DMS53 treated with DMSO at 0.1 percent for 48 hours (cell line): Measurements from ENCODE around the gene AEBP2.
"Not testable (repeated sequence)": the region's sequence is repeated elsewhere in the genome, so short reads cannot be mapped to it uniquely, and the experiment has no call there.

Experiments used
- DNase-seq: peaks from one replicate; lab custom pipeline; 2025; ENCODE audit not compliant: unreplicated experiment; lab: John Stamatoyannopoulos, UW

The AEBP2 gene

DNA sequence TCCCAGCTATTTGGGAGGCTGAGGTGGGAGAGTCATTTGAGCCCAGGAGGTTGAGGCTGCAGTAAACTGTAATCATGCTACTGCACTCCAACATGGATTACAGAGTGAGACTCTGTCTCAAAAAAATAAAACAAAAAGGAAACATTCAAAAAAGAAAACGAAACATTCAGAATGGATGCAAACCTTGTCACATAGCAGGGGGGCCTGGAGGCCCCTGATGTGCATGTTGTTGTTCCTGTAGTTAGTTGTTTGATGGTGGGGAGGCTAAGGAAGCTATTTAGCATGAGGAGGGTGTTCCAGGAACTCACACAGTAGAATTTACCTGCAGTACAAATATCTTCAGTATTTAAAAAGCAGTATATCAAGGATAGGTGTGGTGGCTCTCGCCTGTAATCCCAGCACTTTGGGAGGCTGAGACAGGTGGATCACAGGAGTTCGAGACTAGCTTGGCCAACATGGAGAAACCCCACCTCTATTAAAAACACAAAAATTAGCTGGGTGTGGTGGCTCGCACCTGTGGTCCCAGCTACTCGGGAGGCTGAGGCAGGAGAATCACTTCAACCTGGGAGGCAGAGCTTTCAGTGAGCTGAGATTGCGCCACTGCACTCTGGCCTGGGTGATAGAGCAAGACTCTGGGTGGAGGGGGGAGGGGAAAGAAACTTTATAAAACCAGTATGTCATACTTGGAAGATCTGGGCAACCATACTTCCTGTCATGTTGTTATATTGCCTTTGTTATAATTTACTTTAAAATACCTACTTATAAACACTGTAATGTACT is 17.6 kb upstream of the AEBP2 start:
- DNase-seq: no peak

DNA sequence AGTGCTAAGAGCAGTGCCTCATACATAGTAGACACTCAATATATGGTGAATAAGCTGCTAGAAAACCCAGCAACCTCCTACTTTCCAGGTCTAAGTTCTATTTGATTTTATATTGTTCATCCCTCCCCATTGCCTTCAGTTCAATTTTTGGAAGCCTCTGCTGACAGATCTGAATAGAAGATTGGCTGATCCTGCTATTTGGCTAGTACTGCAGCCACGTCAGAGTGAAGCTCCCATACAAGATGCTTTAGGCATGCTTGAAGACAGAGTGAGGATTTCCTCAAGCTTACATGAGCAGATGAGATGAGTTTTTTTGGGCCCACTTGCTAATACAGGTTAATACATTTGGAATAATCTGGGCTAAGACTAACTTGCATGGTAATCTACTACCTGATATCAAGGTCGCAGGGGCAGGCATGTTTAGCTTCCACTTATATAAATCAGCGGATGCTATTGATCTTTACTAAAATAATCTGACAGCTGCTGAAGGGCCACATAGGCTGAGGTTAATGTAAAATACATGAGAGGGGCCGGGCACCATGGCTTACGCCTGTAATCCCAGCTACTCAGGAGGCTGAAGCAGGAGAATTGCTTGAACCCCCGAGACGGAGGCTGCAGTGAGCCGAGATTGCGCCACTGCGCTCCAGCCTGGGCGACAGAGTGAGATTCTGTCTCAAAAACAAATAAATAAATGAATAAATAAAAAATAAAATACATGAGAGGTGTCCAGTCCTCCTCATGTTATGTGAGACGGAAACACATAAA is 15.9 kb upstream of the AEBP2 start:
- no peak for DNase-seq

GRCh38 chr12:19428246-19428645 is 11.0 kb upstream of the AEBP2 start:
- DNase-seq: no peak

- DNase-seq: not testable (repeated sequence)
Observed at GRCh38 chr12:19429491-19429890, 9.8 kb upstream of the AEBP2 start.

DNA sequence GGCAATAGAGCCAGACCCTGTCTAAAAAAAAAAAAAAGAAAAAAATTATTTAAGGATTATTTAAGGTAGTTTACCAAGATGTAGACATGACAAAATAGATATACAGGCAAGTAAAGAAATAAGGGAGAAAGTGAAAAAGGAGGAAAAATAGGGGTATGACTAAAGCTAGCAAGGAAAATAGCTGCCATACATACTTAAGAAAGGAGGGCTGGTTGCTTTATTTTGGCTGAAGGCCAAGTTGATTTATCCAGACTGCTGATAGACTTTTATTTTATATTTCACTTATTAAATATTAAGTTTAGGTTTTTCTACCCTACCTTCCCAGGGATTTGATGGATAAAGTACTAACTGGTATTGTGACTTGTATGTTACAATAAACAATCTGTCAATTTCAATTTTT is 8.3 kb upstream of the AEBP2 start:
- no peak for DNase-seq

DNA sequence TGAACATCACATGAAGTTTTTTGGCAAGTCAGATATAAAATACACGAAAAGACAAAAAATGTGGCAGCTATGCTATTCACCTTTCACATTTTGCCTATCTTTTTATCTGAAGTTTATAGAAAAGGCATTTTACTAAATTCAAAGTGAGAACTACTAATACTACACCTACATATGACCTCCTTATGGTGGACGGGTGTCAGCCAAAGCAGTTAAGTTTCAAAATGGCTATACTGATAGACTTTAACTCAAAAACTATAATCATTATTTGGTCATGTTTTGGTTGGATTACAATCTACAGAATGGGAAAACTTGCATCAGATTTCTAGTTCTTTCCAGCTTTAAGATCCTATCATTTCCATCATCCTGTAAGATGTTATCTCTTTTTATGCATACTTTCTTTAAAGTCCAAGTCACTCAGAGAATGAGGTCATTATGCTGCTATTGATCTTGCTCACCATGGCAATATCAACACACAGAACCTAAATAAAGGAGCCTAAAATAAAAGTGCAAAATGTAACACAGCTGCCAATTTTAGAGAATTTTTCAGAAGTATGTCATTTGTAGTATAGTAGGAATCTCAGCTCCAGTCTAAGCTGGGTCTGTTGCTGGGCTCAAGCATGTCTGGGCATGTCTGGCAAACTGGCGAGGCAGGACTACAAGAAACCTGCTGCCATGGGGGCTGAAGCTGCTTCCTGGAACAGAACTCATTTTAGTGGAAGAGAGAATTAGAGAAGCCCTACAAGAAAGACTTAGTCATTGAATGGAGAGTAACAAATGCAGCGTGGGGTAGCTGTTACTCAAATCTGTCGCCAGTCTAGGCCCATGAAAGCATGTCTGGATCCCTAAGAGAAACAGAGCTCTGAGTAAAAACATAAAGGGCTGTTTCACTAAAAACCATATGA is 7.6 kb upstream of the AEBP2 start:
- no peak for DNase-seq

GRCh38 chr12:19432309-19433170 is 6.8 kb upstream of the AEBP2 start:
- no peak for DNase-seq

- DNase-seq: no peak
Observed at GRCh38 chr12:19434538-19434937, 4.8 kb upstream of the AEBP2 start.

DNA sequence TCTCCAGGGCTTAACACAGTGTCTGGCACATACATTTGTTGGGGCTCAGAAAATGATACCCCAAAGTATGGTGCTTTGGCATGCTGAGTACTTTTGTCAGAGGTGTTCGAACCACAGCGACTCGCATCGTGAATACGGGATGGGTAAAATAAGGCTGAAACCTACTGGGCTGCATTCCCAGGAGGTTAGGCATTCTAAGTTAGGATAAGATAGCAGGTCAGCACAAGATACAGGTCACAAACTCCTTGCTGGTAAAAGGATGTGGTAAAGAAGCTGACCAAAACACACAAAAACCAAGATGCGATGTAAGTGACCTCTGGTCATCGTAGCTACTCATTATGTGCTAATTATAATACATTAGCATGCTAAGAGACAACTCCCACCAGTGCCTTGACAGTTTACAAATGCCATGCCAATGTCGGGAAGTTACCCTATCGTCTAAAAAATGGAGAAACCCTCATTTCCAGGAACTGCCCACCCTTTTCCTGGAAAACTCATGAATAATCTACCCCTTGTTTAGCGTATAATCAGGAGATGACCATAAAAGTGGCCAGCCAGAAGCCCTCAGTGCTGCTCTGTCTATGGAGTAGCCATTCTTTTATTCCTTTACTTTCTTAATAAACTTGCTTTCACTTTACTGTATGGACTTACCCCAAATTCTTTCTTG is 3.3 kb upstream of the AEBP2 start:
- DNase-seq: no peak

GRCh38 chr12:19436931-19437330 is 2.4 kb upstream of the AEBP2 start:
- no peak for DNase-seq

DNA sequence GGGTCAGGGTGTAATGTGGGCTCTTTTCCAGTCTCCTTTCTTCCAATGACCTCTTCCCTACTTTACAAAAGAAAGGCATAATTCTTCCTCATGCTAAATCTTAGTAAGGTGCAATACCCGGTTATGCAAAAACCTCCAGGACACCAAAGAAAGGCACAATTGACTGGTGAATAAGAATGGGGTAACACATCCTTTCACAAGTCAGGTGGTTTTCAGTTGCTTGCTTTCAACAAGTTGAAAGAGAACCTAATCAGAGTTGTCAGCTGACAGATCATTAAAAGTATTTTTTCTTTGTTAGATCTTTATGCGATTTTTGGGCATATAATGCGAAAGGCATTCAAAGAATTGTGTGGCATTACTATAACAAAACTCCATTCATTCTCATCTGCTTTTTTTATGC is 1.3 kb upstream of the AEBP2 start:
- DNase-seq: no peak

- DNase-seq: peak; percentile 50
Observed at GRCh38 chr12:19440019-19440858, 947 bp downstream of the AEBP2 start.

DNA sequence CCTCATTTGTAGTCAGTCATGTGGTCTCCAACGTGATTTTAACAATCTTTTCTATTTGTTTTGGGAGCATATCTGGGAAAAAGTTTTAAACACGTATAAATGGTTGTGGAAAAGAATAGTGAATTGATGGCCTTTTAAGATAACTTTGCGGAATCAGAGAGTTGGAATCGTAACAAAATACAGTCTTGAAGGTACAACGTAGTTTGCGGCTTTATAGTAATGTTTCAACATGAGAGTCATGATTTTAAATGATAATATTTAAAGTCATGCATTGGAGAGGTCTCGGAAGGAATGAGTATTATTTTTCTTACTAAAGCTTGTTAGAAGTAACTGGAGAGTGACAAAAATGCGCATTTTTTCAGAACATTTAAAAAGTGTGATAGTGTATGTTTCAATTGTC is 1.6 kb downstream of the AEBP2 start:
- DNase-seq: no peak

DNA sequence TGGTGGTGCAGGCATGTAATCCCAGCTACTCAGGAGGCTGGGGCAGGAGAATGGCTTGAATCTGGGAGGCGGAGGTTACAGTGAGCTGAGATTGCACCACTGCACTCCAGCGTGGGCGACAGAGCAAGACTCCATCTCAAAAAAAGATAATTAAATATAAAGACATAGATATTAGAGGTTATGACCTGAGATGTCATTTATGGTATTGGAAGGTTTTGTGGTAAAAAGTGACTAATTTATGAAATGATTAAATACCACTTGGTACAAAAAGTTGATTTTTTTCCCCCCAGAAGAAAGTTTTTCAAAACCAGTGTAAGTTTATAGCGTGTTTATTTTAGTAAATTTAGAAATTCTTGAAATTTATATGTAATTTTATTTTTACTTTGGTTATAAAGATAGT is 4.3 kb downstream of the AEBP2 start:
- DNase-seq: no peak

GRCh38 chr12:19444097-19444496 is 4.8 kb downstream of the AEBP2 start:
- no peak for DNase-seq

GRCh38 chr12:19447386-19447785 is 8.1 kb downstream of the AEBP2 start:
- no peak for DNase-seq

DNA sequence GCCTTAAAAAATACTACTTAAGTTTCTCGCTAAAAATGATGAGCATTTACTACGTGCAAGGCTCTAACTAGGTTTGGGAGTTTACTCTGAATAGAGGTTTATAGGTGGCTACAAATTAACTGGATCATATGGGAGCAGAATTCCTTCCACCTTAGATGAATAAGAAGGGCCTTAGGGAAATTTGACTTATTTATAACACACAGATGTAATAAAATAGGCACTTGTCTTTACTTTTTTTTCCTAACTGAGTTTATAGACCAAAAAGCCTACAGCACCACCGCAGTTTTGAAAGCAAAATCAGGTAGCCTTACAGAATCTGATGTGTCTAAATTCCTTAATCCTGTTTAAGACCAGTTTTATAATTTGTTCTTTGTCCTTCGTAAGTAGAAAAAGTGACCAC is 10.5 kb downstream of the AEBP2 start:
- no peak for DNase-seq

- DNase-seq: no peak
Observed at GRCh38 chr12:19450362-19450761, 11.1 kb downstream of the AEBP2 start.

- no peak for DNase-seq
Observed at GRCh38 chr12:19451196-19451595, 11.9 kb downstream of the AEBP2 start.
